ENCODE results near the gene GPR108. TPM values are rescaled to one million over a fixed set of nuclear protein-coding genes. Genes with fewer than 3 reads are reported as not detected.

GPR108 gene
- total and polyA plus RNA-seq, 2 of the 13 experiments (the other 11 are each of a cell fraction or from before 2014, with no cell fraction given): 36.4 to 63.0 TPM

DNA sequence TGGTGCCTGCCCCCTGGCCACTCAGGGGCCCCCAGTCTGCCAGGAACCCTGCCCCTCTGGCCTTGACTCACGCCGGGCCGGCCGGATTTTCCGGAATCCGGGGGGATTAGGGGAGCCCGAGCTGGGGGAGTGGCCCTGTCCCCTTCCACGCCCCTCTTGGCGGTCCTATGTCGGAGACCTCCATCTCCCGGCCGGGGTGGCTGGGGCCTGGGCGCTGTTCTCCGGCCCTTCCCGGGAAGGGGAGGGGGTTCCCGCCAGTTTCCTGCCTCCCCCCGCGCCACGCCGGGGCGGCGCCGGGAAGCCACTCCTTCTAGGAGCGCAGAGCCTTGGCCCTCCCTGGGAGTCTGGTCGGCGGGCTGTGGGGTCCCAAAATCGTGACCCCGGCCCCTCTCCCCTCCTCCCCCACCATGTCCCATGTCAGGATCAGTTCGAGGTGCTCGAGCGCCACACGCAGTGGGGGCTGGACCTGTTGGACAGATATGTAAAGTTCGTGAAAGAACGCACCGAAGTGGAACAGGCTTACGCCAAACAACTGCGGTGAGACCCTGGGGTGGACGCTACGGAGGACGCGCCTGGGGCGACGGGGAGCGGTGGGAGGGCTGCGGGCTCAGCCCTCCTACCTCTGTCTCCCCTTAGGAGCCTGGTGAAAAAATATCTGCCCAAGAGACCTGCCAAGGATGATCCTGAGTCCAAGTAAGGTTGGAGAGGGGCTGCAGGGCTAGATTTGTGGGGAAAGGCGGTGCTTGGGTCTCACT is 3.4 kb upstream of the GPR108 start (continued):
- TF ChIP-seq, protein P1, sequence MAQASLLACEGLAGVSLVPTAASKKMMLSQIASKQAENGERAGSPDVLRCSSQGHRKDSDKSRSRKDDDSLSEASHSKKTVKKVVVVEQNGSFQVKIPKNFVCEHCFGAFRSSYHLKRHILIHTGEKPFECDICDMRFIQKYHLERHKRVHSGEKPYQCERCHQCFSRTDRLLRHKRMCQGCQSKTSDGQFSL (CRISPR knock-in tag; IDR thresholded peaks at IDR 0.05): no peak
- peak; percentile 62 for TF ChIP-seq HDAC1 (CRISPR knock-in tag; IDR thresholded peaks at IDR 0.05)
- TF ChIP-seq BCL3 (CRISPR knock-in tag; IDR thresholded peaks at IDR 0.05): no peak
- TF ChIP-seq ZSCAN12 (CRISPR knock-in tag; IDR thresholded peaks at IDR 0.05): no peak
- TF ChIP-seq ZNF780A (CRISPR knock-in tag; IDR thresholded peaks at IDR 0.05): no peak
- TF ChIP-seq CENPT (CRISPR knock-in tag; IDR thresholded peaks at IDR 0.05; ENCODE audit: low read depth): no peak
- 0 out of 2 replicates have a peak, but pooled peaks have one; percentile 46 for TF ChIP-seq RBFOX2 (IDR thresholded peaks at IDR 0.05; ENCODE audit: low read depth, low read length)
- no peak for TF ChIP-seq ZNF598 (CRISPR knock-in tag; IDR thresholded peaks at IDR 0.05; ENCODE audit: borderline replicate concordance)
- TF ChIP-seq ATF7-NPFF (CRISPR knock-in tag; IDR thresholded peaks at IDR 0.05; ENCODE audit: low read depth): no peak
- no peak for TF ChIP-seq ZSCAN31 (CRISPR knock-in tag; IDR thresholded peaks at IDR 0.05; ENCODE audit: low read depth)
- TF ChIP-seq MAFK (conservative IDR thresholded peaks at IDR 0.05 in 1 of 2, IDR thresholded peaks at IDR 0.05 in 1 of 2; ENCODE audit: low read length in 2 of 2): no peak
- TF ChIP-seq, protein P2, sequence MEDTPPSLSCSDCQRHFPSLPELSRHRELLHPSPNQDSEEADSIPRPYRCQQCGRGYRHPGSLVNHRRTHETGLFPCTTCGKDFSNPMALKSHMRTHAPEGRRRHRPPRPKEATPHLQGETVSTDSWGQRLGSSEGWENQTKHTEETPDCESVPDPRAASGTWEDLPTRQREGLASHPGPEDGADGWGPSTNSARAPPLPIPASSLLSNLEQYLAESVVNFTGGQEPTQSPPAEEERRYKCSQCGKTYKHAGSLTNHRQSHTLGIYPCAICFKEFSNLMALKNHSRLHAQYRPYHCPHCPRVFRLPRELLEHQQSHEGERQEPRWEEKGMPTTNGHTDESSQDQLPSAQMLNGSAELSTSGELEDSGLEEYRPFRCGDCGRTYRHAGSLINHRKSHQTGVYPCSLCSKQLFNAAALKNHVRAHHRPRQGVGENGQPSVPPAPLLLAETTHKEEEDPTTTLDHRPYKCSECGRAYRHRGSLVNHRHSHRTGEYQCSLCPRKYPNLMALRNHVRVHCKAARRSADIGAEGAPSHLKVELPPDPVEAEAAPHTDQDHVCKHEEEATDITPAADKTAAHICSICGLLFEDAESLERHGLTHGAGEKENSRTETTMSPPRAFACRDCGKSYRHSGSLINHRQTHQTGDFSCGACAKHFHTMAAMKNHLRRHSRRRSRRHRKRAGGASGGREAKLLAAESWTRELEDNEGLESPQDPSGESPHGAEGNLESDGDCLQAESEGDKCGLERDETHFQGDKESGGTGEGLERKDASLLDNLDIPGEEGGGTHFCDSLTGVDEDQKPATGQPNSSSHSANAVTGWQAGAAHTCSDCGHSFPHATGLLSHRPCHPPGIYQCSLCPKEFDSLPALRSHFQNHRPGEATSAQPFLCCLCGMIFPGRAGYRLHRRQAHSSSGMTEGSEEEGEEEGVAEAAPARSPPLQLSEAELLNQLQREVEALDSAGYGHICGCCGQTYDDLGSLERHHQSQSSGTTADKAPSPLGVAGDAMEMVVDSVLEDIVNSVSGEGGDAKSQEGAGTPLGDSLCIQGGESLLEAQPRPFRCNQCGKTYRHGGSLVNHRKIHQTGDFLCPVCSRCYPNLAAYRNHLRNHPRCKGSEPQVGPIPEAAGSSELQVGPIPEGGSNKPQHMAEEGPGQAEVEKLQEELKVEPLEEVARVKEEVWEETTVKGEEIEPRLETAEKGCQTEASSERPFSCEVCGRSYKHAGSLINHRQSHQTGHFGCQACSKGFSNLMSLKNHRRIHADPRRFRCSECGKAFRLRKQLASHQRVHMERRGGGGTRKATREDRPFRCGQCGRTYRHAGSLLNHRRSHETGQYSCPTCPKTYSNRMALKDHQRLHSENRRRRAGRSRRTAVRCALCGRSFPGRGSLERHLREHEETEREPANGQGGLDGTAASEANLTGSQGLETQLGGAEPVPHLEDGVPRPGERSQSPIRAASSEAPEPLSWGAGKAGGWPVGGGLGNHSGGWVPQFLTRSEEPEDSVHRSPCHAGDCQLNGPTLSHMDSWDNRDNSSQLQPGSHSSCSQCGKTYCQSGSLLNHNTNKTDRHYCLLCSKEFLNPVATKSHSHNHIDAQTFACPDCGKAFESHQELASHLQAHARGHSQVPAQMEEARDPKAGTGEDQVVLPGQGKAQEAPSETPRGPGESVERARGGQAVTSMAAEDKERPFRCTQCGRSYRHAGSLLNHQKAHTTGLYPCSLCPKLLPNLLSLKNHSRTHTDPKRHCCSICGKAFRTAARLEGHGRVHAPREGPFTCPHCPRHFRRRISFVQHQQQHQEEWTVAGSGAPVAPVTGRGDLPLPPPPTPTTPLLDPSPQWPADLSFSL (CRISPR knock-in tag; IDR thresholded peaks at IDR 0.05): no peak
- no peak for TF ChIP-seq MTA3 (CRISPR knock-in tag; IDR thresholded peaks at IDR 0.05)
- TF ChIP-seq ETS1 (CRISPR knock-in tag; IDR thresholded peaks at IDR 0.05): no peak
- no peak for TF ChIP-seq ZNF121 (CRISPR knock-in tag; IDR thresholded peaks at IDR 0.05)
